Neural progenitor cell (in vitro differentiated cells): ENCODE measurements around the gene MPL. TPM values are rescaled to one million over a fixed set of nuclear protein-coding genes. Genes with fewer than 3 reads are reported as not detected.

Source experiments
- DNase-seq: peaks from one replicate; pipeline ENCODE4 v3.0.0-alpha.2; 2016; ENCODE audit warnings: low spot score
- H2AFZ ChIP-seq: fragments of 200-600 bp; sonication (generic); replicated peaks from 2 replicates; pipeline ENCODE4 v1.6.1; 2016; ENCODE audit warnings: antibody characterized with exemption
- H3F3A ChIP-seq: fragments of 200-600 bp; sonication (generic); 2 replicates; pipeline ENCODE4 v1.6.1; 2016; ENCODE audit warnings: antibody characterized with exemption, low read depth
- H3K27ac ChIP-seq: fragments of 200-600 bp; sonication (generic); 2 replicates; pipeline ENCODE4 v1.5.1; 2016; ENCODE audit warnings: mild to moderate bottlenecking
- H3K27me3 ChIP-seq: fragments of 200-600 bp; sonication (generic); 2 replicates; pipeline ENCODE4 v1.6.1; 2016; ENCODE audit warnings: mild to moderate bottlenecking, moderate library complexity
- H3K36me3 ChIP-seq: fragments of 200-600 bp; sonication (generic); 2 replicates; pipeline ENCODE4 v1.5.1; 2016
- H3K4me1 ChIP-seq: fragments of 200-600 bp; sonication (generic); 2 replicates; pipeline ENCODE4 v1.6.1; 2016; ENCODE audit warnings: mixed run types
- H3K4me2 ChIP-seq: fragments of 200-600 bp; sonication (generic); 2 replicates; pipeline ENCODE4 v1.6.1; 2016
- H3K4me3 ChIP-seq: fragments of 200-600 bp; sonication (generic); 2 replicates; pipeline ENCODE4 v1.5.1; 2016
- H3K79me2 ChIP-seq: fragments of 200-600 bp; sonication (generic); 2 replicates; pipeline ENCODE4 v1.6.1; 2016; ENCODE audit warnings: low read depth
- H3K9ac ChIP-seq: fragments of 200-600 bp; sonication (generic); 2 replicates; pipeline ENCODE4 v1.6.1; 2016
- H3K9me3 ChIP-seq: fragments of 200-600 bp; sonication (generic); 2 replicates; pipeline ENCODE4 v1.5.1; 2016; ENCODE audit warnings: low read depth
- H4K20me1 ChIP-seq: fragments of 200-600 bp; sonication (generic); 2 replicates; pipeline ENCODE4 v1.6.1; 2016; ENCODE audit warnings: low read depth
- H3K27ac Mint-ChIP-seq: 3 replicates; pipeline ENCODE4 v1.8.0; 2021; ENCODE audit warnings: mixed read lengths
- H3K27me3 Mint-ChIP-seq: 2 replicates; pipeline ENCODE4 v1.8.0; 2022; ENCODE audit warnings: low read depth, mild to moderate bottlenecking, inconsistent platforms, moderate library complexity, mixed read lengths; ENCODE audit not compliant: insufficient read depth
- H3K36me3 Mint-ChIP-seq: 3 replicates; pipeline ENCODE4 v1.8.0; 2021; ENCODE audit warnings: mixed read lengths
- H3K4me1 Mint-ChIP-seq: 3 replicates; pipeline ENCODE4 v1.8.0; 2021; ENCODE audit warnings: mixed read lengths
- H3K4me3 Mint-ChIP-seq: 3 replicates; pipeline ENCODE4 v1.8.0; 2021; ENCODE audit warnings: mild to moderate bottlenecking, moderate library complexity, mixed read lengths
- H3K9me3 Mint-ChIP-seq: 3 replicates; pipeline ENCODE4 v1.8.0; 2020; ENCODE audit warnings: mixed read lengths
- EZH2 ChIP-seq: fragments of 200-600 bp; sonication (generic); IDR thresholded peaks from 2 replicates; pipeline ENCODE4 v1.6.1; 2017; ENCODE audit warnings: antibody characterized with exemption, mild to moderate bottlenecking, moderate library complexity
- EZH2phosphoT487 ChIP-seq: fragments of 200-600 bp; sonication (generic); IDR thresholded peaks from 2 replicates; pipeline ENCODE4 v1.6.1; 2017; ENCODE audit warnings: antibody characterized with exemption
- total RNA-seq: library from RNA; depleted of rRNA; stranded (reverse); fragments of >200 nt; gene quantifications from 2 replicates; pipeline ENCODE4 v1.2.3, GENCODE V29; 2015; ENCODE audit warnings: low replicate concordance
- TF ChIP-seq, protein P1 (sequence below): fragments of 200-600 bp; sonication (generic); IDR thresholded peaks from 2 replicates; pipeline ENCODE4 v1.5.1; 2017; ENCODE audit warnings: antibody characterized with exemption, mild to moderate bottlenecking

Gene MPL
- total RNA-seq, 1 donor from 2014 or later: not detected

DNA sequence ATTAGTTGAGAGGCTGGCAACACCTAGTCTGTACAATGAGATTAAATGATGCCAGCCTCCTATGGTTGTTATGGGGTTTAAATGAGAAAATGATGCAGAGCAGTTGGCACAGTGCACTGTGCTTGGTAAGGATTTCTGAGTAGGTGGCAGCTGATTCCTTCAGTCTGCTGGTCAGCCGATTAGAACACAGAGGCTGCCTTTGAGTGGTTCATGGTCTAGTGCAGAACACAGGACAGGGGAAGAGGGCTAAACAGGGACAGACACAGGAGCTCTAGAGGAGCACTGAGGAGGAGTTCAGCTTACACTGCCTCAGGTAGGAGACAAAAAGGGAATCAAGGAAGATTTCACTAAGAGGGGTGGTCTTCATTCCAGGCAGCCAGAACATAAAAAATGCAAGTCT is 35.4 kb upstream of the MPL start:
- Histone ChIP-seq H3K27ac (no peak overlapping the region), H3K9ac (no peak overlapping the region), H3K4me2 (no peak overlapping the region), H3F3A (no peaks in the 10 kb centered on the region), H2AFZ (no peak overlapping the region), H3K79me2 (no peaks in the 10 kb centered on the region), H3K36me3 (no peaks in the 10 kb centered on the region), H3K4me1 (peaks cover 28% of the 10 kb centered on the region), H3K4me3 (no peak overlapping the region), H4K20me1 (no peaks in the 10 kb centered on the region), H3K9me3 (no peaks in the 10 kb centered on the region), H3K27me3 (no peaks in the 10 kb centered on the region)
- H3K27me3 Mint-ChIP-seq: peaks cover 7% of the 10 kb centered on the region
- DNase-seq: no peak
- H3K4me3 Mint-ChIP-seq: no peak overlapping the region
- peaks cover 19% of the 10 kb centered on the region for H3K4me1 Mint-ChIP-seq
- H3K9me3 Mint-ChIP-seq: no peaks in the 10 kb centered on the region
- TF ChIP-seq EZH2phosphoT487: no peak
- TF ChIP-seq, protein P1, sequence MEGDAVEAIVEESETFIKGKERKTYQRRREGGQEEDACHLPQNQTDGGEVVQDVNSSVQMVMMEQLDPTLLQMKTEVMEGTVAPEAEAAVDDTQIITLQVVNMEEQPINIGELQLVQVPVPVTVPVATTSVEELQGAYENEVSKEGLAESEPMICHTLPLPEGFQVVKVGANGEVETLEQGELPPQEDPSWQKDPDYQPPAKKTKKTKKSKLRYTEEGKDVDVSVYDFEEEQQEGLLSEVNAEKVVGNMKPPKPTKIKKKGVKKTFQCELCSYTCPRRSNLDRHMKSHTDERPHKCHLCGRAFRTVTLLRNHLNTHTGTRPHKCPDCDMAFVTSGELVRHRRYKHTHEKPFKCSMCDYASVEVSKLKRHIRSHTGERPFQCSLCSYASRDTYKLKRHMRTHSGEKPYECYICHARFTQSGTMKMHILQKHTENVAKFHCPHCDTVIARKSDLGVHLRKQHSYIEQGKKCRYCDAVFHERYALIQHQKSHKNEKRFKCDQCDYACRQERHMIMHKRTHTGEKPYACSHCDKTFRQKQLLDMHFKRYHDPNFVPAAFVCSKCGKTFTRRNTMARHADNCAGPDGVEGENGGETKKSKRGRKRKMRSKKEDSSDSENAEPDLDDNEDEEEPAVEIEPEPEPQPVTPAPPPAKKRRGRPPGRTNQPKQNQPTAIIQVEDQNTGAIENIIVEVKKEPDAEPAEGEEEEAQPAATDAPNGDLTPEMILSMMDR: no peak
- TF ChIP-seq EZH2: no peak
- H3K27ac Mint-ChIP-seq: no peak overlapping the region
- H3K36me3 Mint-ChIP-seq: no peaks in the 10 kb centered on the region

DNA sequence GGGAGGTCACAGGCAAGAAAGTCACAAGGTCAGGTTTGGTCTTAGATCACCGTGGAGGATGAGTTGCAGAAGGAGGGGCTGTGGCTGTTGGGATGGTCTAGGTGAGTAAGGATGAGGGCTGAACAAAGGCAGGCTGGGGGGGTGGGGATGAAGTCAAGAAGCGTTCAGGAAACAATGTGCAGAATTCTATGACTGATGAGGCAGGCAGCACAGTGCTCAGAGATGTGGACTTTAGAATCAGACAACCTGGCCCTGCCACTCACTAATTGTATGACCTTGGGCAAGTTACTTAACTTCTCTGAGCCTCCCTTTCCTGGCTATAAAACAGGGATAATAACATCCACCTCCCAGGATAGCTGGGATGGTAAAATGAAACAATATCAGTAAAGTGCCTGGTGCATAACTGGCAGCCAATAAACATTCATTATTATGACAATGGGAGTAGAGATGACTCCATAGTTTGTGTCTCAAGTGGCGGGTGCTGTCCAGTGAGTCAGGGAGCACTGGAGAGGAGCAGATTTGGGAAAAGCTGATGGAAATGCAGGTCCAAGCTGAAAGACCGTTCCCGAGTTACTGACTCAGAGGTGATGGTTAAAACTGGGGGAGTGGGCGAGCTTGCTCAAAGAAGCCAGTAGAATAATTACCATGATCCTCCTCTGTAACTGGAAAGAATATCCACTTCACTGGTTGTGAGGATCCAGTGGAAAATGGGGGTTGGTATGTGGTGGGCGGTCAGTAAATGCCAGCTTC is 34.7 kb upstream of the MPL start:
- H3K27me3 ChIP-seq: no peaks in the 10 kb centered on the region
- TF ChIP-seq, protein P1: no peak
- TF ChIP-seq EZH2phosphoT487: no peak
- TF ChIP-seq EZH2: no peak
- peaks cover 25% of the 10 kb centered on the region for H3K4me1 ChIP-seq
- H3K27ac ChIP-seq: no peak overlapping the region
- no peaks in the 10 kb centered on the region for H3K9me3 ChIP-seq
- Mint-ChIP-seq H3K4me3 (no peak overlapping the region), H3K27ac (peak overlapping the region; percentile 43), H3K36me3 (no peaks in the 10 kb centered on the region), H3K4me1 (peaks cover 19% of the 10 kb centered on the region), H3K27me3 (peaks cover 7% of the 10 kb centered on the region), H3K9me3 (no peaks in the 10 kb centered on the region)
- H3K79me2 ChIP-seq: no peaks in the 10 kb centered on the region
- no peak overlapping the region for H3K4me3 ChIP-seq
- H3K9ac ChIP-seq: no peak overlapping the region
- no peaks in the 10 kb centered on the region for H3K36me3 ChIP-seq
- DNase-seq: no peak
- no peak overlapping the region for H2AFZ ChIP-seq
- H3F3A ChIP-seq: no peaks in the 10 kb centered on the region
- no peak overlapping the region for H3K4me2 ChIP-seq
- no peaks in the 10 kb centered on the region for H4K20me1 ChIP-seq

DNA sequence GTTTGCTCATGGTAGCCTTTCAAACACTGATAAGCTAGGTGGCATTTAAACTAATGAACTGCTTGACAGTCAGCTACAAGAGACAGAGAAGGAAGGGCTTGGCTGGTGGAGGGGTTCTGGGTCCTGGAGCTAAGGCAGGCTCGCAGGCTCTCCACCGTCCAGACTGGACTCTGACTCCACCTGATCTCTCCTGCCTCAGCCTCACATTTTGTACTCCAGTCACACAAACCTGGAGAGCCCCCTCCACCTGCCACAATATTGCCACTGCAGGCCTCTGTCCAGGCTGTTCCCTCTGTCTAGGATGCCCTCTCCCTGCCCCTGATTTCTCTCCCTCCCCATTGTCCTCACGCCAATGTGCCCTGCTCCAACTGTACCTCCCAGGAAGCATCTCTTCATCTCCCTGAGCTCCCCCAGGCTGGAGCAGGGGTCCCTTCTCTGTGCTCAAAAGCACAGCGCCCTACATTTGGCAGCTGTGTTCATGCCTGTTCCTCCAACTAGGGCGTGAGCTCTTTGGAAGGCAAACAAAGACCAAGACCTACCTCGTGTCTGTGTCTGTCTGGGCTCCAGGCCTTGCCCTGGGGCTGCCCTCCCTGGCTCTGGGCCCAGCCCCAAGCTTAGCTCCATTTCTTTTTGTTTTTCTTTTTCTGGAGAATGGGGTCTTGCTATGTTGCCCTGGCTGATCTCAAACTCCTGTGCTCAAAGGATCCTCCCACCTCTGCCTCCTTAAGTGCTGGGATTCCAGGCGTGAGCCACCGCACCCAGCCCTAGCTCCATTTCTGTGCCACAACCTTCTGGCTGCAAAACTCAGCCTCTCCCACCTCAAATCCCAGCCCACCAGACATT is 33.9 kb upstream of the MPL start:
- H3F3A ChIP-seq: no peaks in the 10 kb centered on the region
- no peaks in the 10 kb centered on the region for H4K20me1 ChIP-seq
- Mint-ChIP-seq H3K27ac (peak overlapping the region; percentile 43), H3K27me3 (peaks cover 7% of the 10 kb centered on the region), H3K36me3 (no peaks in the 10 kb centered on the region), H3K4me3 (peak overlapping the region; percentile 40), H3K4me1 (peaks cover 19% of the 10 kb centered on the region), H3K9me3 (no peaks in the 10 kb centered on the region)
- H3K27ac ChIP-seq: no peak overlapping the region
- H2AFZ ChIP-seq: no peak overlapping the region
- no peak for DNase-seq
- TF ChIP-seq EZH2 (no peak), EZH2phosphoT487 (no peak)
- TF ChIP-seq, protein P1: no peak
- no peak overlapping the region for H3K9ac ChIP-seq
- H3K4me2 ChIP-seq: no peak overlapping the region
- H3K9me3 ChIP-seq: no peaks in the 10 kb centered on the region
- H3K79me2 ChIP-seq: no peaks in the 10 kb centered on the region
- H3K4me1 ChIP-seq: peaks cover 25% of the 10 kb centered on the region
- no peaks in the 10 kb centered on the region for H3K27me3 ChIP-seq
- H3K4me3 ChIP-seq: no peak overlapping the region
- H3K36me3 ChIP-seq: no peaks in the 10 kb centered on the region
